AG20443 (cell line): ENCODE measurements around the gene TMEM218.

ENCODE experiments used
- DNase-seq: peaks from one replicate; pipeline ENCODE4 v3.0.0; 2012; ENCODE audit warnings: low spot score, mixed read lengths

TMEM218 gene

GRCh38 chr11:125111343-125112207 is at the start of gene TMEM218:
Gene TMEM218 (minus strand): TSS chr11:125111626. CDS start chr11:125102241, 9,385 bp downstream.
- DNase-seq: peak; percentile 98

GRCh38 chr11:125157953-125158680 is 46.7 kb upstream of the TMEM218 start:
- DNase-seq: no peak

GRCh38 chr11:125157118-125157733 is 45.8 kb upstream of the TMEM218 start:
- no peak for DNase-seq

- DNase-seq: no peak
These were observed 45.1 kb upstream of the TMEM218 start for GRCh38 chr11:125156346-125157117.

GRCh38 chr11:125155767-125156166 is 44.3 kb upstream of the TMEM218 start:
- no peak for DNase-seq

GRCh38 chr11:125155100-125155444 is 43.6 kb upstream of the TMEM218 start:
- DNase-seq: no peak

GRCh38 chr11:125154378-125155099 is 43.1 kb upstream of the TMEM218 start:
- DNase-seq: no peak

GRCh38 chr11:125153837-125154236 is 42.4 kb upstream of the TMEM218 start:
- no peak for DNase-seq

GRCh38 chr11:125148743-125149142 is 37.3 kb upstream of the TMEM218 start:
- no peak for DNase-seq

- DNase-seq: no peak
These were observed 36.6 kb upstream of the TMEM218 start for GRCh38 chr11:125148011-125148410.

GRCh38 chr11:125147280-125147679 is 35.9 kb upstream of the TMEM218 start:
- DNase-seq: no peak

- no peak for DNase-seq
These were observed 34.8 kb upstream of the TMEM218 start for GRCh38 chr11:125146232-125146631.

GRCh38 chr11:125141686-125142535 is 30.5 kb upstream of the TMEM218 start:
- peak; percentile 83 for DNase-seq

- DNase-seq: no peak
These were observed 29.8 kb upstream of the TMEM218 start for GRCh38 chr11:125141178-125141577.

- DNase-seq: no peak
These were observed 28.8 kb upstream of the TMEM218 start for GRCh38 chr11:125140233-125140632.

GRCh38 chr11:125139778-125140177 is 28.4 kb upstream of the TMEM218 start:
- no peak for DNase-seq

GRCh38 chr11:125138966-125139365 is 27.5 kb upstream of the TMEM218 start:
- DNase-seq: no peak

- DNase-seq: no peak
These were observed 24.6 kb upstream of the TMEM218 start for GRCh38 chr11:125136001-125136400.

- DNase-seq: no peak
These were observed 21.2 kb upstream of the TMEM218 start for GRCh38 chr11:125132596-125132995.

GRCh38 chr11:125132071-125132470 is 20.6 kb upstream of the TMEM218 start:
- DNase-seq: no peak
